Fibroblast of lung (primary cell): ENCODE measurements around the gene CALHM6. TPM values are rescaled to one million over a fixed set of nuclear protein-coding genes. Genes with fewer than 3 reads are reported as not detected.

ENCODE experiments used
- DNase-seq, 2 donors: peaks; one replicate each; pipeline versions ENCODE4 v3.0.0 to v3.0.0-alpha.2; 2010; ENCODE audit warnings: low read depth in 2 of 2
- H2AFZ ChIP-seq: 2 replicates; pipeline ENCODE4 v1.5.1; 2012; ENCODE audit warnings: low read length, control low read depth, inconsistent platforms
- H3K27ac ChIP-seq: 2 replicates; pipeline ENCODE4 v1.5.1; 2011; ENCODE audit warnings: low read length, control low read depth; ENCODE audit not compliant: insufficient read depth
- H3K27me3 ChIP-seq: 2 replicates; pipeline ENCODE4 v1.5.1; 2011; ENCODE audit warnings: mild to moderate bottlenecking, low read length; ENCODE audit not compliant: control insufficient read depth, insufficient read depth
- H3K36me3 ChIP-seq: 2 replicates; pipeline ENCODE4 v1.5.1; 2011; ENCODE audit warnings: low read length; ENCODE audit not compliant: control insufficient read depth, insufficient read depth
- H3K4me1 ChIP-seq: 2 replicates; pipeline ENCODE4 v1.5.1; 2011; ENCODE audit warnings: low read length; ENCODE audit not compliant: control insufficient read depth, insufficient read depth; ENCODE audit errors: extremely low read depth
- H3K4me2 ChIP-seq: 2 replicates; pipeline ENCODE4 v1.5.1; 2011; ENCODE audit warnings: low read length, control low read depth; ENCODE audit not compliant: insufficient read depth; ENCODE audit errors: extremely low read depth
- H3K4me3 ChIP-seq, 4 experiments: fragments of 200-600 bp in 1 of 4; sonication (generic) in 1 of 4; replicated peaks in 1 of 4; 2 replicates each; pipeline ENCODE4 v1.5.1; 2011 to 2016; ENCODE audit warnings: low read length in 4 of 4, low read depth in 3 of 4, mild to moderate bottlenecking in 3 of 4, control low read depth in 2 of 4, inconsistent platforms in 1 of 4, mixed read lengths in 1 of 4; ENCODE audit not compliant: insufficient read depth in 1 of 4; ENCODE audit errors: control extremely low read depth in 1 of 4
- H3K79me2 ChIP-seq: 2 replicates; pipeline ENCODE4 v1.5.1; 2012; ENCODE audit warnings: mild to moderate bottlenecking, low read length, inconsistent platforms; ENCODE audit not compliant: control insufficient read depth, insufficient read depth
- H3K9ac ChIP-seq: 2 replicates; pipeline ENCODE4 v1.5.1; 2011; ENCODE audit warnings: mild to moderate bottlenecking, low read length, control low read depth; ENCODE audit not compliant: insufficient read depth
- H3K9me3 ChIP-seq: 2 replicates; pipeline ENCODE4 v1.5.1; 2012; ENCODE audit warnings: low read depth, low read length; ENCODE audit not compliant: control insufficient read depth, insufficient read depth
- H4K20me1 ChIP-seq: 2 replicates; pipeline ENCODE4 v1.5.1; 2011; ENCODE audit warnings: low read length; ENCODE audit not compliant: control insufficient read depth, insufficient read depth; ENCODE audit errors: extremely low read depth
- CTCF ChIP-seq, 2 donors: IDR thresholded peaks in 1 of 2; conservative IDR thresholded peaks in 1 of 2; 1 replicate in 1 of 2; 2 replicates in 1 of 2; pipeline ENCODE4 v1.5.1; 2011 to 2012; ENCODE audit warnings: low read length in 2 of 2, control low read depth in 1 of 2, inconsistent platforms in 1 of 2, low read depth in 1 of 2, mild to moderate bottlenecking in 1 of 2
- EZH2 ChIP-seq: IDR thresholded peaks from 2 replicates; pipeline ENCODE4 v1.5.1; 2012; ENCODE audit warnings: low read length, control low read depth, mild to moderate bottlenecking; ENCODE audit errors: missing control alignments
- polyA minus RNA-seq: library from RNA; depleted of rRNA, polyadenylated mRNA; stranded (reverse); fragments of >200 nt; gene quantifications from 2 replicates; pipeline ENCODE4 v1.2.3, GENCODE V29; 2011; ENCODE audit warnings: low replicate concordance
- polyA plus RNA-seq, 2 donors: library from polyadenylated mRNA; depleted of rRNA in 1 of 2; stranded (reverse) in 1 of 2; unstranded in 1 of 2; fragments of >200 nt; gene quantifications; 2 replicates each; pipeline ENCODE4 v1.2.1, GENCODE V29; 2011 to 2012; ENCODE audit warnings: missing spikeins in 1 of 2
- total RNA-seq: library from RNA; depleted of rRNA; stranded (reverse); fragments of >200 nt; gene quantifications from 2 replicates; pipeline ENCODE4 v1.2.1, GENCODE V29; 2014

The CALHM6 gene
- total RNA-seq (0.33 and 1.0 TPM in 2 replicates), polyA plus RNA-seq (0.18 and 1.3 TPM in 2 replicates), polyA minus RNA-seq (0.22 TPM in 1 of 2 replicates, not detected in the other)
- 0.44 and 0.70 TPM in 2 replicates for polyA plus RNA-seq (2012)

DNA sequence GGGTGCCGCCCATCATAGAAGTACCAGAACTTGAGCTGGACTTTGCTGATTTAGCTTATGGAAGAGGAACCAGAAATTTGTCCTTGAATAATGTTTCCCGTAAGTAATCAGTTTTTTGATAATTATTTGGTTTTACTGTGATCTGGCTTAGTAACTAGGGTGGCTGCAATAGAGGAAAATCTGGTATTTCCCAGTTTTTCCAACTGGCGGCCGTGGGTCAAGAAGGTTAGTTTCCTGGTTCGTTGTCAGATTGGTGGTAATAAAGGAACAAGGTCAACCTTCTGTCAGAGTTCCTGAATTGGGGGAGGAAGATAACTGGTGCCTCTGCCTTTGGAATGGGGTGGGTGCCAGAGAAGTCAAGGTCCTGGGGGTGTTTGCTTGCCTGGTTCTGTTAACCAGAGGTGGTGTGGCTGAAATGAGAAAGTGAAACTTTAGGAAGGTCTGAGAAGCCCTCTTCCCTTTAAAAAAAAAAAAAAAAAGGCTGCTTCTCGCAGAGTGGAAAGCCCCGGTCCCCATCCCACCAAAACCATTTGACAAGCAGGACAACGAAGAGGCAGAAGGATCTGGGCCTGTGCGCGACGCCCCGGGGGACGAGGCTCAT is at the start of gene CALHM6:
CALHM6 (plus strand) TSS at position 45 of the 601 bp plus-strand sequence; CDS start at position 600, 555 bp downstream.
- no peaks in the 10 kb centered on the region for H4K20me1 ChIP-seq
- peaks cover 2% of the 10 kb centered on the region for H3K4me1 ChIP-seq
- no peaks in the 10 kb centered on the region for H3K36me3 ChIP-seq
- peak within 1 kb of the TSS; percentile 22 to 46 (median 36) for H3K4me3 ChIP-seq
- peaks cover 7% of the 10 kb centered on the region for H3K27me3 ChIP-seq
- DNase-seq, result no peak
- H2AFZ ChIP-seq, result peak within 1 kb of the TSS; percentile 89
- no peaks in the 10 kb centered on the region for H3K79me2 ChIP-seq
- H3K9me3 ChIP-seq, result no peaks in the 10 kb centered on the region
- H3K4me2 ChIP-seq, result peak within 1 kb of the TSS; percentile 80
- no peak within 1 kb of the TSS for H3K9ac ChIP-seq
- no peak within 1 kb of the TSS for H3K27ac ChIP-seq
- TF ChIP-seq EZH2, result no peak
- TF ChIP-seq CTCF (conservative IDR thresholded peaks at IDR 0.05 in 1 of 2, IDR thresholded peaks at IDR 0.05 in 1 of 2; ENCODE audit: low read depth in 1 of 2, low read length in 2 of 2), result no peak

- no peaks in the 10 kb centered on the region for H3K9me3 ChIP-seq
- H3K4me3 ChIP-seq, result no peak overlapping the region
- peaks cover 2% of the 10 kb centered on the region for H3K4me1 ChIP-seq
- H3K4me2 ChIP-seq, result no peak overlapping the region
- no peak for TF ChIP-seq EZH2
- no peak overlapping the region for H2AFZ ChIP-seq
- no peak overlapping the region for H3K27ac ChIP-seq
- H4K20me1 ChIP-seq, result no peaks in the 10 kb centered on the region
- H3K36me3 ChIP-seq, result no peaks in the 10 kb centered on the region
- H3K27me3 ChIP-seq, result no peaks in the 10 kb centered on the region
- H3K9ac ChIP-seq, result no peak overlapping the region
- DNase-seq, result no peak
- H3K79me2 ChIP-seq, result peaks cover 7% of the 10 kb centered on the region
These were observed 48.9 kb upstream of the CALHM6 start for GRCh38 chr6:116412270-116412669.

DNA sequence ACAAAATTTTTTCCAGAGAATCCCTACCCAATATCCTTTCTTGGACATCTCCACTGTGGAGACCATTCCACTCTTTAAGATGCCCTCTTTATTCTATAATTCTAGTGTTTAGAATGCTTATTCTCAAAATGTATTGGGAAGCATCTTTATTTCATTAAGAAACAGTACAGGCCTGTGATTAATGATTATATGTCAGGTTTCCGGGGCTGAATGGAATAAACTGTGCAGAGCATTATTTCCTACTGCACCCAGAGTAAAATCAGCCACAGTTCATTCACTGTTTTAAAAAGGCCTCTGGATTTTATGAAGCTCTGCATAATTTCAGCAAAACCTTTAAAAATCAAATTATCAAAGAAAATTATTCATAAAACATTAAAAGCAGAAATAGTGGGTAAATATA is 47.8 kb upstream of the CALHM6 start:
- H3K4me3 ChIP-seq, result no peak overlapping the region
- DNase-seq, result no peak
- TF ChIP-seq CTCF (conservative IDR thresholded peaks at IDR 0.05 in 1 of 2, IDR thresholded peaks at IDR 0.05 in 1 of 2; ENCODE audit: low read depth in 1 of 2, low read length in 2 of 2), result no peak
- TF ChIP-seq EZH2, result no peak
- no peaks in the 10 kb centered on the region for H4K20me1 ChIP-seq
- peaks cover 7% of the 10 kb centered on the region for H3K79me2 ChIP-seq
- peaks cover 2% of the 10 kb centered on the region for H3K4me1 ChIP-seq
- H3K27me3 ChIP-seq, result no peaks in the 10 kb centered on the region
- H3K36me3 ChIP-seq, result no peaks in the 10 kb centered on the region
- no peak overlapping the region for H3K27ac ChIP-seq
- H3K9me3 ChIP-seq, result no peaks in the 10 kb centered on the region
- H2AFZ ChIP-seq, result no peak overlapping the region
- H3K4me2 ChIP-seq, result no peak overlapping the region
- no peak overlapping the region for H3K9ac ChIP-seq
